Osteoblast (primary cell): Measurements from ENCODE around the gene GPR158. TPM values are rescaled to one million over a fixed set of nuclear protein-coding genes. Genes with fewer than 3 reads are reported as not detected.

Experiments
- DNase-seq: peaks from one replicate; pipeline ENCODE4 v3.0.0; 2011; ENCODE audit warnings: low spot score, mixed read lengths; ENCODE audit not compliant: insufficient read length; ENCODE audit errors: missing footprints
- H2AFZ ChIP-seq: 2 replicates; pipeline ENCODE4 v1.6.0; 2011; ENCODE audit warnings: mild to moderate bottlenecking, low read length
- H3K27ac ChIP-seq: 2 replicates; pipeline ENCODE4 v1.5.1; 2011; ENCODE audit warnings: mild to moderate bottlenecking, low read depth, low read length, moderate library complexity
- H3K27me3 ChIP-seq: 2 replicates; pipeline ENCODE4 v1.6.0; 2012; ENCODE audit warnings: mild to moderate bottlenecking, control low read depth, inconsistent platforms, low read length, moderate library complexity; ENCODE audit not compliant: insufficient read depth
- H3K36me3 ChIP-seq: 2 replicates; pipeline ENCODE4 v1.5.1; 2011; ENCODE audit warnings: mild to moderate bottlenecking, low read length, control low read depth, moderate library complexity; ENCODE audit not compliant: insufficient read depth
- H3K4me1 ChIP-seq: 2 replicates; pipeline ENCODE4 v1.5.1; 2011; ENCODE audit warnings: mild to moderate bottlenecking, low read length, control low read depth, moderate library complexity; ENCODE audit not compliant: insufficient read depth
- H3K4me2 ChIP-seq: 2 replicates; pipeline ENCODE4 v1.6.0; 2011; ENCODE audit warnings: mild to moderate bottlenecking, low read length; ENCODE audit not compliant: insufficient read depth
- H3K4me3 ChIP-seq: fragments of 200-600 bp; sonication (generic); 3 replicates; pipeline ENCODE4 v1.5.1; 2012; ENCODE audit warnings: mild to moderate bottlenecking, low read length, inconsistent platforms; ENCODE audit not compliant: insufficient read depth
- H3K79me2 ChIP-seq: 2 replicates; pipeline ENCODE4 v1.6.0; 2012; ENCODE audit warnings: mild to moderate bottlenecking, low read length, control low read depth, inconsistent platforms; ENCODE audit not compliant: insufficient read depth
- H3K9me3 ChIP-seq: 2 replicates; pipeline ENCODE4 v1.5.1; 2011; ENCODE audit warnings: low read depth, low read length, control low read depth
- H4K20me1 ChIP-seq: 2 replicates; pipeline ENCODE4 v1.6.0; 2012; ENCODE audit warnings: mild to moderate bottlenecking, low read length, control low read depth; ENCODE audit not compliant: insufficient read depth
- CTCF ChIP-seq: IDR thresholded peaks from 2 replicates; pipeline ENCODE4 v1.5.1; 2011; ENCODE audit warnings: mild to moderate bottlenecking, low read depth, low read length, moderate library complexity; ENCODE audit errors: extremely low read depth
- total RNA-seq: library from RNA; depleted of rRNA; stranded (reverse); fragments of >200 nt; gene quantifications from 2 replicates; pipeline ENCODE4 v1.2.3, GENCODE V29; 2012

Gene GPR158
- total RNA-seq, 1 donor = under 0.01 TPM

GRCh38 chr10:25288181-25288580 lies 113.4 kb downstream of the GPR158 start:
- peaks cover 2% of the 10 kb centered on the region for H3K9me3 ChIP-seq
- no peak overlapping the region for H3K4me2 ChIP-seq
- no peaks in the 10 kb centered on the region for H3K79me2 ChIP-seq
- H3K27me3 ChIP-seq = no peaks in the 10 kb centered on the region
- no peaks in the 10 kb centered on the region for H3K36me3 ChIP-seq
- TF ChIP-seq CTCF = no peak
- H3K4me3 ChIP-seq = no peak overlapping the region
- no peak overlapping the region for H2AFZ ChIP-seq
- DNase-seq = no peak
- H4K20me1 ChIP-seq = no peaks in the 10 kb centered on the region
- H3K27ac ChIP-seq = no peak overlapping the region
- H3K4me1 ChIP-seq = no peaks in the 10 kb centered on the region

GRCh38 chr10:25294032-25294926 lies 119.5 kb downstream of the GPR158 start:
- peak; percentile 77 for DNase-seq
- H3K4me3 ChIP-seq = no peak overlapping the region
- H3K79me2 ChIP-seq = no peaks in the 10 kb centered on the region
- H4K20me1 ChIP-seq = no peaks in the 10 kb centered on the region
- no peak overlapping the region for H2AFZ ChIP-seq
- H3K9me3 ChIP-seq = no peaks in the 10 kb centered on the region
- H3K36me3 ChIP-seq = no peaks in the 10 kb centered on the region
- TF ChIP-seq CTCF = no peak
- no peak overlapping the region for H3K27ac ChIP-seq
- no peaks in the 10 kb centered on the region for H3K4me1 ChIP-seq
- H3K27me3 ChIP-seq = no peaks in the 10 kb centered on the region
- no peak overlapping the region for H3K4me2 ChIP-seq

GRCh38 chr10:25296324-25296723 lies 121.5 kb downstream of the GPR158 start:
- H3K4me2 ChIP-seq = no peak overlapping the region
- no peak overlapping the region for H3K27ac ChIP-seq
- TF ChIP-seq CTCF = no peak
- no peaks in the 10 kb centered on the region for H3K79me2 ChIP-seq
- H3K4me1 ChIP-seq = no peaks in the 10 kb centered on the region
- H3K9me3 ChIP-seq = no peaks in the 10 kb centered on the region
- no peak overlapping the region for H3K4me3 ChIP-seq
- no peaks in the 10 kb centered on the region for H4K20me1 ChIP-seq
- no peaks in the 10 kb centered on the region for H3K36me3 ChIP-seq
- no peaks in the 10 kb centered on the region for H3K27me3 ChIP-seq
- no peak for DNase-seq
- no peak overlapping the region for H2AFZ ChIP-seq

GRCh38 chr10:25297466-25297865 lies 122.7 kb downstream of the GPR158 start:
- Histone ChIP-seq H4K20me1 (no peaks in the 10 kb centered on the region), H3K27me3 (no peaks in the 10 kb centered on the region), H3K79me2 (no peaks in the 10 kb centered on the region), H3K4me3 (no peak overlapping the region), H3K9me3 (no peaks in the 10 kb centered on the region), H3K27ac (no peak overlapping the region), H3K4me1 (no peaks in the 10 kb centered on the region), H2AFZ (no peak overlapping the region), H3K4me2 (no peak overlapping the region), H3K36me3 (no peaks in the 10 kb centered on the region)
- no peak for TF ChIP-seq CTCF
- DNase-seq = no peak
